HG03378 (cell line): ENCODE measurements around the gene ACACB.
A peak's percentile ranks its signal among the peaks of the same experiment; 100 is the strongest.

Source experiments
- ATAC-seq: cut with Tn5 transposase; IDR thresholded peaks from one replicate; pipeline ENCODE4 v1.9.1; 2021; ENCODE audit warnings: mild to moderate bottlenecking, moderate library complexity; ENCODE audit not compliant: unreplicated experiment

Gene ACACB

GRCh38 chr12:109115758-109116610, at the start of gene ACACB:
Gene ACACB (plus strand): TSS chr12:109116587. CDS start chr12:109139406, 22,819 bp downstream.
- ATAC-seq: no peak

GRCh38 chr12:109069307-109070271, 46.8 kb upstream of the ACACB start:
- no peak for ATAC-seq

GRCh38 chr12:109074866-109075265, 41.5 kb upstream of the ACACB start:
- no peak for ATAC-seq

- no peak for ATAC-seq
Observed at GRCh38 chr12:109082751-109083150, 33.6 kb upstream of the ACACB start.

GRCh38 chr12:109084425-109084824, 32.0 kb upstream of the ACACB start:
- no peak for ATAC-seq

GRCh38 chr12:109085590-109085989, 30.8 kb upstream of the ACACB start:
- ATAC-seq: no peak

GRCh38 chr12:109087250-109087649, 29.1 kb upstream of the ACACB start:
- no peak for ATAC-seq

GRCh38 chr12:109088818-109089217, 27.6 kb upstream of the ACACB start:
- no peak for ATAC-seq

- no peak for ATAC-seq
Observed at GRCh38 chr12:109089683-109090082, 26.7 kb upstream of the ACACB start.

- no peak for ATAC-seq
Observed at GRCh38 chr12:109092497-109093021, 23.8 kb upstream of the ACACB start.

- ATAC-seq: peak; percentile 61
Observed at GRCh38 chr12:109093022-109093918, 23.1 kb upstream of the ACACB start, which contains the start of gene ALKBH2. Gene ALKBH2 (minus strand): TSS chr12:109093472. CDS start chr12:109092786, 686 bp downstream.

GRCh38 chr12:109097140-109097434, 19.3 kb upstream of the ACACB start:
- ATAC-seq: no peak

GRCh38 chr12:109097435-109098182, 18.8 kb upstream of the ACACB start, which contains the start of gene UNG:
Gene UNG (plus strand): TSS chr12:109097597. CDS start chr12:109097680, 83 bp downstream.
- peak; percentile 66 for ATAC-seq

- ATAC-seq: peak; percentile 29
Observed at GRCh38 chr12:109098183-109098604, 18.2 kb upstream of the ACACB start.

- ATAC-seq: no peak
Observed at GRCh38 chr12:109098651-109099050, 17.7 kb upstream of the ACACB start.

GRCh38 chr12:109099431-109100020, 16.9 kb upstream of the ACACB start:
- ATAC-seq: no peak

GRCh38 chr12:109100741-109101140, 15.6 kb upstream of the ACACB start:
- ATAC-seq: no peak

- no peak for ATAC-seq
Observed at GRCh38 chr12:109102491-109102890, 13.9 kb upstream of the ACACB start.

GRCh38 chr12:109105176-109105575, 11.2 kb upstream of the ACACB start:
- ATAC-seq: no peak
